NCI-H1694 treated with DMSO at 0.1 percent for 48 hours (cell line): ENCODE measurements around the gene LRMDA.

Experiments used
- DNase-seq: peaks from one replicate; lab custom pipeline; 2025; lab: John Stamatoyannopoulos, UW

Gene LRMDA

GRCh38 chr10:75999515-76000209, 568.2 kb downstream of the LRMDA start:
- no peak for DNase-seq

DNA sequence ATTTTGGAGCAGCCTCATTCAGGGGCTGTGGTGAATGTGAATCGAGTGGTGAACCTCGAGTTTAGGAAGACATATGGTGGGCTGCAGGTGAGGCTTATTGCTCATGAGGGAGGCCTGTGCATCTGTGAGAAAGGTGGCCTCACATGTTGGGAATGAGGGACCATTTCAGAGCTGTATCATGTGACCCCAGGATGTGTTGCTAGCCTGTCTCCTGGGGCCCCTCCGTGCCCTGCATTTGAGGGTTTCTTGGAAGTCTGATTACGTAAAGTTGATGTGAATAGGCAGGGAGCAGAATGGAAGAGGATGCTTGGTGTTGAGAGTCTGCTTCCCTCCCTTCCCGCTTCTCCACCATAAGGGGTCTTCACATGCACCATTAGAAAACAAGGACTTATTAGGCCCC, 569.1 kb downstream of the LRMDA start:
- DNase-seq = no peak

GRCh38 chr10:76001019-76001418, 569.6 kb downstream of the LRMDA start:
- no peak for DNase-seq

DNA sequence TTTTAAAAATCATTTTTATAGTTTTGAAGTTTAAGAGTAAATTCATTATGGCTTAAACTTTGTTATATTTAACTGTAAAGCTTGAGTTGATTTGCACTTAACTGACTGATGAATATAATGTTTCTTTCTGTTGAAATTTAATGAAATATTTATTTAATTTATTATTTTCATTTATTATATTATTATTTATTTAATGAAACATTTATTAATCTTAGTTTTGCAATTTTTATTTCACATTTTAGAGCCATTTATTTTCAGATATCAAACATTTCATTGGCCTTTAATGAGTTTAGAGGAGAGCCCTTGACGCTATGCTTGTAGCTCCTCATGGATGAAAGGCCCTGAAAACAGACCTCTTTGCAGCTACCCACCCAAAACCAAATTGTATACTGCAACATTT, 570.0 kb downstream of the LRMDA start:
- no peak for DNase-seq

GRCh38 chr10:76002262-76002854, 570.9 kb downstream of the LRMDA start:
- DNase-seq = no peak

DNA sequence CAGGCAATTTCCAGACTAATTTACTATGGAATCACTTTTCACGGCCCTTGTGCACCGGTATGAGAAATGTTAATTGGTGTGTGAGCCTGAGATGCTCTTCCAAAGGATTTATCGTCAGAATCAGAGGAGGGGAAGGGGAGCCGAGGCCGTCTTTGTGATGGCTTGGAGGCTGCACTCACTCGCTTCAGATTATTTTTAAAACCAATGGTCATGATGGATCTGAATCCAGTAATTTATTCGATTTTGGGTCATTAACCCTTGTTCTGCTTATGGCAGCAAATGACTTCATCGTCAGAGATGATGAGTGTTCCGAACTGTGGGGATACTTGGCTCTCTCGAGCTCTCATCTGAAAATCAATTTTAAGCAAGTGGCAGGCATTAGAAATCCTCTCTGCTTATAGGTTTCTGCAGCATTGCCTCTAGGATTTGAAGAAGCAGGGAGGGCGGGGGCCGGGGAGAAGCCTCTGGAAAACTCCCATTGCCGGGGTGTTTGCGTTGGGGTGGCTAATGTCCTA, 576.3 kb downstream of the LRMDA start:
- DNase-seq = no peak

- DNase-seq = no peak
Measured at GRCh38 chr10:76009531-76009930, 578.1 kb downstream of the LRMDA start.

DNA sequence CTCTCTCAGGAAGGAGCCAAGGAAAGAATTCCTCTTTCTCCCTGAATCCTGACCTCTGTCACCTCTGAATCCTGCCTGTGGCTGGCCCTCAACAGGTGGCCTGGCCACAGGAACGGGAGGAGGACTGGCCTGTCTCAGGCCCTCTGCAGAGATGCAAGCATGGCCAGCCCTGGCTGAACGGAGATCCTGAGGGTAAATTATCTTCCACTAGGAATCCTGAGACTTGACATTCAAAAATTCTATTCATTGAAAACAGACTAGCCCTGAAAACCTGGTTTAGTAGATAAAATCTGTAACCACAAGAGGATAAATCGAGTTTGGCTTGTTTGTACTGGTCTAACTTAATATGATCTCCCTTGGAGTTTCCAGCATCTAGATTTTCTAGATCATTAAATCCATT, 579.3 kb downstream of the LRMDA start:
- DNase-seq = no peak

GRCh38 chr10:76012716-76013327, 581.4 kb downstream of the LRMDA start:
- no peak for DNase-seq

GRCh38 chr10:76015245-76015644, 583.8 kb downstream of the LRMDA start:
- no peak for DNase-seq

DNA sequence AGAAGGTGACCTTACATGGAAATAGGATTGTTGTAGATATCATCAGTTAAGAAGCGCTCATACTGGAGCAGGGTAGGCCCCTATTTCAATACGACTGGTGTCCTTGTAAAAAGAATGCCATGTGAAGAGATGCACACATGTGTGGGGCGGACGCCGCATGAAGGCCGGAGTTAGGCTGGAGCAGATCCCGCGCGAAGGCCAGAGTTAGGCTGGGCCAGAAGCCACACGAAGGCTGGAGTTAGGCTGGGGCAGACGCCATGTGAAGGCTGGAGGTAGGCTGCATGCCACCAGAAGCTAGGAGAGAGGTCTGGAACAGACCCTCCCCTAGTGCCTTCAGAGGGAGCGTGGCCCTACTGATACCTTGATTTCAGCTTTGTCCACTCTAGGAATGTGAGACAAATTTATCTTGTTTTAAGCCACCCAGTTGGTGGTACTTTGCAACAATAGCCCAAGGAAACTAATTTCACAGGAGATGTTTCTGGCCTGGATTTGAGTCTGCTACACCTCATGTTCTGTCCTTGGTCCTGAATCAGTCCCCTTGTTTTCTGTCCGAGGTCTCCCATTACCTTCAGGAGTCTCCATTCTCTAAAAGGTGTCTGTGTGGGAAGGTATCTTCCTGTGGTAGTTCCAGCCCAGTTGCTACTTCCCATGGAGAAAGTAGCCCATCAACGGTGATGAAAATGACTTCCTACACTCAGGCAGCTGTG, 585.8 kb downstream of the LRMDA start:
- DNase-seq = no peak

GRCh38 chr10:76017733-76018433, 586.5 kb downstream of the LRMDA start:
- no peak for DNase-seq

DNA sequence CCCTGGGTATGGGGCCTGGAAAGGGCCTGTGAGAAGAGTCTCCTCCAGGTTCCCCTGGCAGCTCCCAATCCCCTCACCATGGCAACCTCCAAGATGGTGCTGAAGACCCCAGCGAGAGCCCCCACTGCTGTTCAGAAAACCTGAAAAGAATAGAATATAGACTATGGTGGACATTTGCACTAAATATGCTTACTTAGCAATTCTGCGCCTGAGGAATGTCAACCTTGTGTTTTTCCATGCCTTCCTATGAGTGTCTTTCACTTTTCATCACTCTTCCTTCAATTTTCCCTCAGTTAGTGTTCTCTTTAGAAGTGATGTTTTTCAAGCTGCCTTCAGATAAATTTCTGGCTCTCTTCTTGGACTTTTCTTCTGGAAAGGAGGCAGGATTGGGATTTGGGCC, 589.2 kb downstream of the LRMDA start:
- no peak for DNase-seq

- no peak for DNase-seq
Measured at GRCh38 chr10:76021398-76021797, 590.0 kb downstream of the LRMDA start.

GRCh38 chr10:76022366-76022765, 590.9 kb downstream of the LRMDA start:
- no peak for DNase-seq

DNA sequence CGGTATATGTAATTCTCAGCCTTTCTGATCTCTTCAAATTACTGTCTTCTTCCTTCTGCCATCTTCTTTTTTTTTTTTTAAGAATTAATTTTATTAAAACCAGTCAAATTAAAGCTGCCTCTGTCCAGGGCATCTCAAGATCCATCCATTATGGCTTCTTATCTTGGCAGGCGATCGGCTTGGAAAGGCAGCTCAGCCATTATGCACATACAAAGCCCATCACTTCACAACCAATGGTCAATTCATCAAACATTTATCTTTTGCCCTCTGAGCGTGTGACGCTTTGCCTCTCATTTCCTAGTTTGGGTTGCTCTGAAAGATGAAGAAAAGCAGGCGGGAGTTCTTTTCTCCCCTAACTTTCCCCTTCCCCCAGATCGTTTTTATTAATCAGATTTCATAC, 591.6 kb downstream of the LRMDA start:
- DNase-seq = no peak

GRCh38 chr10:76024460-76025123, 593.2 kb downstream of the LRMDA start:
- peak; percentile 2 for DNase-seq

DNA sequence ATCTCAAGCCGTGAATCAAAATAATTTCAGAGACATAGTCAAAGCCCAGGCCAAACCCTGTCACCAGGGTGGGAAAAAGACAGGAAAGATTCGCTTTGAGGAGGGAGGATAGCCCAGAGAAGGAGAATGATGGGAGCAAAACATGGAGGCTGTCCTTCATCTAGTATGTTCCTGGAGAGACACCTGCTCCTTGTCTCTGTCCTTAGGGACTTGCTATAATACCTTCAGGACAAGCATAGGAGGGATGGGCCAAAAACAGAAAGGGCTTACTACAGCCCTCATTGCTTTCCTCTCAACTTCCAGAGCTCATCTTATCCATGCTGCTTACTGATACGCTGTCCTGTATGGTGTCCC, 593.7 kb downstream of the LRMDA start:
- DNase-seq = no peak

- no peak for DNase-seq
Measured at GRCh38 chr10:76026176-76026771, 594.9 kb downstream of the LRMDA start.

DNA sequence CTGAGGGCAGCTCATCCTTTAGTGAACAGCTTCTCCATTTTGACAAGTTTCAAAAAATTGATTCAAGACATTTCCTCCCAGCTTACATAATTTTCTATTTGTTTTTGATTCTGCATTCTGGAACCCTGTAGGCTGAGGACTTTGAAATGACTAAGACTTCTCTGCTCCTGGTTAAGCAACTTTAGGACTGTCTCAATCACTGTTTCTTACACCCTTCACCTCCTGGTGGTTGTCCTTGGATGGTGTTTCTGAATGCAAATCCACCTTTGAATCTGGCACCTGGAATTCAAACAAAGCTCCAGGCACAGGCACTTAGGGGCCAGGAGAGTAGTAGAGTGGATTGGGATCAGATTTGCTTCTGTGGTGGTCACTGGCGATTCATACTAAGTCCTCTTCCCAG, 595.5 kb downstream of the LRMDA start:
- no peak for DNase-seq

GRCh38 chr10:76029782-76030181, 598.4 kb downstream of the LRMDA start:
- no peak for DNase-seq
